ENCODE measurements around the gene ARRDC2. TPM values are rescaled to one million over a fixed set of nuclear protein-coding genes. Genes with fewer than 3 reads are reported as not detected.

Gene ARRDC2
- total and polyA plus RNA-seq, 9 of the 15 experiments (the other 6 are each of a cell fraction or from before 2014, with no cell fraction given): 1.9 to 27.4 (median 15.2) TPM

DNA sequence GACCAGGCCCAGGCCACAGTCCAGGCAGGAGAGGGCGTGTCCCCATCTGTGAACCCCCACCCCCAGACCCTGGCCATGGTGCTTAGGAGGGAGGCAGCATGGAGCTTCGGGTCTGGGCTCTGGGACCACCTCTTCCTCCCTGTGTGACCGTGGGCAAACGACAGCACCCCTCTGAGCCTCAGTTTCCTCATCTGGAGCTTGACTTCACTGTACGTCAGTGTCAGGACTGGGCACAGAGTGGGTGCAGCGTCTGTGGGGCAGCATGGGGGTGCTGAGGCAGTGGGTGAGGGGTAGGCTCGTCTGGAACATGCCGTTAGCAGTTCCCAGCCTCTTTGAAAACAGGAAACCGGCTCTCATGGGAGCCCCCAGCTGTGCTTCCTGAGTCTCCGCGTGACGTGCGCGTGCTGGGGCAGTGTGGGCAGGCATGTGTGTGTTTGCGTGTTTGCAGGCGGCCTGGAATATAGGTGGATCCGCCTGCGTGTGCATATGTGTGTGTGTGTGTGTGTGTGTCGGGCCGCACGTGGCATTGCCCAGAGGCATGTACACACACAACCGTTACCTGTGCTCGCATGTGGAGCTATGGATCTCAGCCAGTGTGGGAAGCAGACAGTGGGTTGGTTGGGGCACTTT is 15.8 kb downstream of the ARRDC2 start (continued):
- TF ChIP-seq, protein P1, sequence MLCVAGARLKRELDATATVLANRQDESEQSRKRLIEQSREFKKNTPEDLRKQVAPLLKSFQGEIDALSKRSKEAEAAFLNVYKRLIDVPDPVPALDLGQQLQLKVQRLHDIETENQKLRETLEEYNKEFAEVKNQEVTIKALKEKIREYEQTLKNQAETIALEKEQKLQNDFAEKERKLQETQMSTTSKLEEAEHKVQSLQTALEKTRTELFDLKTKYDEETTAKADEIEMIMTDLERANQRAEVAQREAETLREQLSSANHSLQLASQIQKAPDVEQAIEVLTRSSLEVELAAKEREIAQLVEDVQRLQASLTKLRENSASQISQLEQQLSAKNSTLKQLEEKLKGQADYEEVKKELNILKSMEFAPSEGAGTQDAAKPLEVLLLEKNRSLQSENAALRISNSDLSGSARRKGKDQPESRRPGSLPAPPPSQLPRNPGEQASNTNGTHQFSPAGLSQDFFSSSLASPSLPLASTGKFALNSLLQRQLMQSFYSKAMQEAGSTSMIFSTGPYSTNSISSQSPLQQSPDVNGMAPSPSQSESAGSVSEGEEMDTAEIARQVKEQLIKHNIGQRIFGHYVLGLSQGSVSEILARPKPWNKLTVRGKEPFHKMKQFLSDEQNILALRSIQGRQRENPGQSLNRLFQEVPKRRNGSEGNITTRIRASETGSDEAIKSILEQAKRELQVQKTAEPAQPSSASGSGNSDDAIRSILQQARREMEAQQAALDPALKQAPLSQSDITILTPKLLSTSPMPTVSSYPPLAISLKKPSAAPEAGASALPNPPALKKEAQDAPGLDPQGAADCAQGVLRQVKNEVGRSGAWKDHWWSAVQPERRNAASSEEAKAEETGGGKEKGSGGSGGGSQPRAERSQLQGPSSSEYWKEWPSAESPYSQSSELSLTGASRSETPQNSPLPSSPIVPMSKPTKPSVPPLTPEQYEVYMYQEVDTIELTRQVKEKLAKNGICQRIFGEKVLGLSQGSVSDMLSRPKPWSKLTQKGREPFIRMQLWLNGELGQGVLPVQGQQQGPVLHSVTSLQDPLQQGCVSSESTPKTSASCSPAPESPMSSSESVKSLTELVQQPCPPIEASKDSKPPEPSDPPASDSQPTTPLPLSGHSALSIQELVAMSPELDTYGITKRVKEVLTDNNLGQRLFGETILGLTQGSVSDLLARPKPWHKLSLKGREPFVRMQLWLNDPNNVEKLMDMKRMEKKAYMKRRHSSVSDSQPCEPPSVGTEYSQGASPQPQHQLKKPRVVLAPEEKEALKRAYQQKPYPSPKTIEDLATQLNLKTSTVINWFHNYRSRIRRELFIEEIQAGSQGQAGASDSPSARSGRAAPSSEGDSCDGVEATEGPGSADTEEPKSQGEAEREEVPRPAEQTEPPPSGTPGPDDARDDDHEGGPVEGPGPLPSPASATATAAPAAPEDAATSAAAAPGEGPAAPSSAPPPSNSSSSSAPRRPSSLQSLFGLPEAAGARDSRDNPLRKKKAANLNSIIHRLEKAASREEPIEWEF (CRISPR knock-in tag; IDR thresholded peaks at IDR 0.05): no peak
- TF ChIP-seq SNIP1 (IDR thresholded peaks at IDR 0.05; ENCODE audit: low read depth): no peak

DNA sequence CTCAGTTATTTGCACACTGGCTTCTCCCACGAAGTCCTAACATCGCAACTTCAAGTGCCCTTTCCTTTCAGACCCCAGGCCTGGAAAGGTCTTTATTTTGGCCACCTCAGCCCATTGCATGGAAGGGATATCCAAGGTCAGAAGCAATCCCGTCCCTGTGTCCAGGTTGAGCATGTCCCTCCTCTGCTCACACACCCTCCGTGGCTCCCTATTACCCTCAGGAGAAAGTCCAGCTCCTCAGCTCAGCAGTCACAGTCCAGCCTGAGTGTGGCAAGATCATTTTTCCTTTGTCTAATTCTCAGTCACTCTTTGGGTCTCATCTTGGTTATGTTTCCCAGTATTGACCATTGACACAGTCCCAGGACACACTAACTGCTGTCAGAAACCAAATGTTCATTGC is 19.2 kb downstream of the ARRDC2 start:
- intact Hi-C loops (cut with micrococcal nuclease) (no loop called here), in situ Hi-C loops (cut with MboI) (no loop called here)
- no peak for ATAC-seq
- Histone ChIP-seq H3K9me3 (replicated peaks; ENCODE audit: control insufficient read depth, insufficient read depth, low read depth, low read length) (no peaks in the 10 kb centered on the region), H2AFZ (ENCODE audit: low read depth, low read length) (no peak overlapping the region), H3K9me1 (ENCODE audit: control insufficient read depth, insufficient read depth, low read length) (no peaks in the 10 kb centered on the region), H3K4me1 (replicated peaks in 1 of 2; ENCODE audit: control insufficient read depth in 2 of 2, insufficient read depth in 2 of 2, low read length in 2 of 2) (peaks cover 13 to 24% of the 10 kb centered on the region in 2 experiments; a peak in 4 of 5 replicates), H3K27me3 (ENCODE audit: control insufficient read depth in 2 of 2, insufficient read depth in 2 of 2, low read length in 2 of 2) (peaks cover 0 to 7% of the 10 kb centered on the region in 2 experiments; a peak in 1 of 5 replicates), H3K9ac (ENCODE audit: insufficient read depth in 1 of 2, low read depth in 2 of 2, low read length in 2 of 2) (no peak overlapping the region), H3K79me2 (ENCODE audit: control insufficient read depth, insufficient read depth, low read length) (peaks cover 16% of the 10 kb centered on the region), H3K27ac (ENCODE audit: extremely low read depth, low read depth, low read length) (no peak overlapping the region), H3K4me2 (ENCODE audit: insufficient read depth, low read length) (no peak overlapping the region), H4K20me1 (replicated peaks; ENCODE audit: control insufficient read depth, insufficient read depth, low read length) (no peaks in the 10 kb centered on the region), H3K4me3 (no peak overlapping the region), H3K36me3 (ENCODE audit: control insufficient read depth, insufficient read depth, low read length) (no peaks in the 10 kb centered on the region)
- no peak for FAIRE-seq
- 58% methylated on average over 4 of the region's 4 CpGs for WGBS (ENCODE audit: insufficient coverage, low coverage, missing lambda C conversion rate)
- ChIA-PET POLR2A (interaction anchor here (0.6 to 1.2 kb wide), 2 partner anchors 14 to 92 kb away, joined by 3 read pairs; no protein-coding TSS in a partner anchor), CTCF (ENCODE audit: low intra/inter-chr PET ratio) (no interaction called here)
- BruUV-seq (replicated peaks): no TSS peak
- no peak for DNase-seq (ENCODE audit: extremely low read depth in 1 of 4, low spot score in 3 of 4)
- TF ChIP-seq PTBP1 (IDR thresholded peaks at IDR 0.05; ENCODE audit: low read depth, low read length): peak; percentile 69; the same call in 1 of the 2 replicates
- peak; percentile 30 to 67; a peak in 2 of 4 replicates for TF ChIP-seq KDM1A (IDR thresholded peaks at IDR 0.05)
- TF ChIP-seq, protein P2, sequence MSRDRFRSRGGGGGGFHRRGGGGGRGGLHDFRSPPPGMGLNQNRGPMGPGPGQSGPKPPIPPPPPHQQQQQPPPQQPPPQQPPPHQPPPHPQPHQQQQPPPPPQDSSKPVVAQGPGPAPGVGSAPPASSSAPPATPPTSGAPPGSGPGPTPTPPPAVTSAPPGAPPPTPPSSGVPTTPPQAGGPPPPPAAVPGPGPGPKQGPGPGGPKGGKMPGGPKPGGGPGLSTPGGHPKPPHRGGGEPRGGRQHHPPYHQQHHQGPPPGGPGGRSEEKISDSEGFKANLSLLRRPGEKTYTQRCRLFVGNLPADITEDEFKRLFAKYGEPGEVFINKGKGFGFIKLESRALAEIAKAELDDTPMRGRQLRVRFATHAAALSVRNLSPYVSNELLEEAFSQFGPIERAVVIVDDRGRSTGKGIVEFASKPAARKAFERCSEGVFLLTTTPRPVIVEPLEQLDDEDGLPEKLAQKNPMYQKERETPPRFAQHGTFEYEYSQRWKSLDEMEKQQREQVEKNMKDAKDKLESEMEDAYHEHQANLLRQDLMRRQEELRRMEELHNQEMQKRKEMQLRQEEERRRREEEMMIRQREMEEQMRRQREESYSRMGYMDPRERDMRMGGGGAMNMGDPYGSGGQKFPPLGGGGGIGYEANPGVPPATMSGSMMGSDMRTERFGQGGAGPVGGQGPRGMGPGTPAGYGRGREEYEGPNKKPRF (IDR thresholded peaks at IDR 0.05; ENCODE audit: low read depth, low read length): no peak
- TF ChIP-seq BCOR (IDR thresholded peaks at IDR 0.05): peak; percentile 88
- TF ChIP-seq RBM25 (IDR thresholded peaks at IDR 0.05; ENCODE audit: low read depth, low read length, severe bottlenecking): peak; percentile 82
- TF ChIP-seq, protein P3, sequence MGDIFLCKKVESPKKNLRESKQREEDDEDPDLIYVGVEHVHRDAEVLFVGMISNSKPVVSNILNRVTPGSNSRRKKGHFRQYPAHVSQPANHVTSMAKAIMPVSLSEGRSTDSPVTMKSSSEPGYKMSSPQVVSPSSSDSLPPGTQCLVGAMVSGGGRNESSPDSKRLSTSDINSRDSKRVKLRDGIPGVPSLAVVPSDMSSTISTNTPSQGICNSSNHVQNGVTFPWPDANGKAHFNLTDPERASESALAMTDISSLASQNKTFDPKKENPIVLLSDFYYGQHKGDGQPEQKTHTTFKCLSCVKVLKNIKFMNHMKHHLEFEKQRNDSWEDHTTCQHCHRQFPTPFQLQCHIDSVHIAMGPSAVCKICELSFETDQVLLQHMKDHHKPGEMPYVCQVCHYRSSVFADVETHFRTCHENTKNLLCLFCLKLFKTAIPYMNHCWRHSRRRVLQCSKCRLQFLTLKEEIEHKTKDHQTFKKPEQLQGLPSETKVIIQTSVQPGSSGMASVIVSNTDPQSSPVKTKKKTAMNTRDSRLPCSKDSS (IDR thresholded peaks at IDR 0.05; ENCODE audit: low read depth, partially characterized antibody): no peak
- no peak for TF ChIP-seq SAP30 (IDR thresholded peaks at IDR 0.05; ENCODE audit: borderline replicate concordance, insufficient read depth, low read depth, low read length, poor library complexity, severe bottlenecking)
- no peak for TF ChIP-seq TBL1XR1 (IDR thresholded peaks at IDR 0.05; ENCODE audit: low read length in 2 of 2)
